Calu3 (cell line): ENCODE results near the gene EPHA1. TPM values are rescaled to one million over a fixed set of nuclear protein-coding genes. Genes with fewer than 3 reads are reported as not detected.
A peak's percentile ranks its signal among the peaks of the same experiment; 100 is the strongest.

Experiments used
- BruUV-seq: library from RNA; stranded (reverse); fragments of 400-500 nt; replicated peaks from 2 replicates; lab custom pipeline; 2021; lab: Mats Ljungman, UMichigan
- CTCF ChIA-PET: fragments of 300-600 bp; sonication (Branson Sonifier 250); formaldehyde crosslinking; loops from one replicate; lab custom pipeline; 2022; ENCODE audit warnings: antibody characterized with exemption; lab: Charles Lee
- DNase-seq: peaks from one replicate; pipeline ENCODE4 v3.0.0; 2022
- H3K27ac Mint-ChIP-seq: one replicate; pipeline ENCODE4 v1.8.0; 2022; ENCODE audit warnings: mixed read lengths; ENCODE audit not compliant: unreplicated experiment
- H3K27me3 Mint-ChIP-seq: one replicate; pipeline ENCODE4 v1.8.0; 2022; ENCODE audit warnings: mixed read lengths; ENCODE audit not compliant: unreplicated experiment
- H3K36me3 Mint-ChIP-seq: one replicate; pipeline ENCODE4 v1.8.0; 2022; ENCODE audit warnings: mild to moderate bottlenecking, moderate library complexity, mixed read lengths; ENCODE audit not compliant: insufficient read depth, unreplicated experiment
- H3K4me1 Mint-ChIP-seq: one replicate; pipeline ENCODE4 v1.8.0; 2022; ENCODE audit warnings: mild to moderate bottlenecking, low read depth, mixed read lengths; ENCODE audit not compliant: unreplicated experiment
- H3K4me3 Mint-ChIP-seq: one replicate; pipeline ENCODE4 v1.8.0; 2022; ENCODE audit warnings: mild to moderate bottlenecking, low read depth, moderate library complexity, mixed read lengths; ENCODE audit not compliant: unreplicated experiment
- H3K9me3 Mint-ChIP-seq: one replicate; pipeline ENCODE4 v1.8.0; 2022; ENCODE audit warnings: low read depth, mixed read lengths; ENCODE audit not compliant: unreplicated experiment
- CTCF ChIP-seq: fragments of 200-600 bp; IDR thresholded peaks from one replicate; pipeline ENCODE4 v1.8.0; 2022; ENCODE audit warnings: antibody characterized with exemption; ENCODE audit not compliant: unreplicated experiment
- intact Hi-C: fragments of 100-400 bp; cut with micrococcal nuclease; formaldehyde crosslinking; loops from one replicate; pipeline ENCODE4 v1.10.0; 2022; ENCODE audit not compliant: unreplicated experiment
- total RNA-seq: library from RNA; stranded (reverse); gene quantifications from 2 replicates; pipeline ENCODE4 v1.2.3, GENCODE V29; 2022

EPHA1 gene
- total RNA-seq, 1 experiment from 2014 or later: 21.6 TPM

GRCh38 chr7:143437578-143437977, 28.9 kb upstream of the EPHA1 start:
- Mint-ChIP-seq H3K27ac (no peak overlapping the region), H3K4me3 (no peak overlapping the region), H3K4me1 (peaks cover 13% of the 10 kb centered on the region), H3K27me3 (no peaks in the 10 kb centered on the region), H3K36me3 (no peaks in the 10 kb centered on the region), H3K9me3 (no peaks in the 10 kb centered on the region)
- BruUV-seq: no TSS peak
- DNase-seq: no peak
- intact Hi-C loops: no loop called here
- no peak for TF ChIP-seq CTCF
- CTCF ChIA-PET: no interaction called here

GRCh38 chr7:143436325-143436946, 27.8 kb upstream of the EPHA1 start:
- CTCF ChIA-PET: no interaction called here
- BruUV-seq: no TSS peak

GRCh38 chr7:143435266-143435665, 26.6 kb upstream of the EPHA1 start:
- no peak for TF ChIP-seq CTCF
- Mint-ChIP-seq H3K27ac (no peak overlapping the region), H3K4me1 (peaks cover 13% of the 10 kb centered on the region), H3K27me3 (no peaks in the 10 kb centered on the region), H3K9me3 (no peaks in the 10 kb centered on the region), H3K4me3 (peak overlapping the region; percentile 13), H3K36me3 (no peaks in the 10 kb centered on the region)
- intact Hi-C loops: no loop called here
- BruUV-seq: no TSS peak
- CTCF ChIA-PET: no interaction called here
- no peak for DNase-seq

More at GRCh38 chr7:143436325-143436946, 27.8 kb upstream of the EPHA1 start:
- TF ChIP-seq CTCF: no peak
- intact Hi-C loops: no loop called here
- no peaks in the 10 kb centered on the region for H3K9me3 Mint-ChIP-seq
- no peaks in the 10 kb centered on the region for H3K36me3 Mint-ChIP-seq
- H3K4me3 Mint-ChIP-seq: no peak overlapping the region
- no peak for DNase-seq
- H3K4me1 Mint-ChIP-seq: peaks cover 13% of the 10 kb centered on the region
- H3K27ac Mint-ChIP-seq: no peak overlapping the region
- no peaks in the 10 kb centered on the region for H3K27me3 Mint-ChIP-seq

GRCh38 chr7:143434660-143435059, 26.0 kb upstream of the EPHA1 start:
- Mint-ChIP-seq H3K27ac (no peak overlapping the region), H3K9me3 (no peaks in the 10 kb centered on the region), H3K36me3 (no peaks in the 10 kb centered on the region), H3K4me3 (peak overlapping the region; percentile 13), H3K4me1 (peaks cover 13% of the 10 kb centered on the region), H3K27me3 (no peaks in the 10 kb centered on the region)
- peak; percentile 49 for DNase-seq
- no peak for TF ChIP-seq CTCF
- intact Hi-C loops: no loop called here
- CTCF ChIA-PET: no interaction called here
- no TSS peak for BruUV-seq
